A673 (cell line): ENCODE results near the gene SRSF10. TPM values are rescaled to one million over a fixed set of nuclear protein-coding genes. Genes with fewer than 3 reads are reported as not detected.
"Not testable (repeated sequence)": the region's sequence is repeated elsewhere in the genome, so short reads cannot be mapped to it uniquely, and the experiment has no call there.

Experiments used
- BruUV-seq: library from RNA; stranded (reverse); fragments of 400-500 nt; replicated peaks from 2 replicates; lab custom pipeline; 2021; lab: Mats Ljungman, UMichigan
- CTCF ChIA-PET: fragments of 300-600 bp; sonication (Branson Sonifier 250); formaldehyde crosslinking; loops from one replicate; lab custom pipeline; 2022; ENCODE audit warnings: antibody characterized with exemption; lab: Charles Lee
- POLR2A ChIA-PET: fragments of 300-600 bp; sonication (Branson Sonifier 250); formaldehyde crosslinking; loops from one replicate; lab custom pipeline; 2022; ENCODE audit warnings: antibody characterized with exemption; ENCODE audit not compliant: low non-redundant PET; lab: Charles Lee
- DNase-seq: peaks from one replicate; pipeline ENCODE4 v3.0.0-alpha.2; 2015; ENCODE audit warnings: low spot score
- H3K27ac ChIP-seq: fragments of 200-600 bp; sonication (generic); 2 replicates; pipeline ENCODE4 v1.5.1; 2016; ENCODE audit warnings: mixed run types, low read depth, mild to moderate bottlenecking, mixed read lengths, antibody characterized with exemption, low read length; ENCODE audit not compliant: poor library complexity, severe bottlenecking
- H3K27me3 ChIP-seq: fragments of 200-600 bp; sonication (generic); replicated peaks from 2 replicates; pipeline ENCODE4 v1.6.1; 2017; ENCODE audit warnings: mixed run types, low read depth, mild to moderate bottlenecking, mixed read lengths, antibody characterized with exemption, low read length; ENCODE audit not compliant: insufficient read depth, poor library complexity
- H3K36me3 ChIP-seq: fragments of 200-600 bp; sonication (generic); 2 replicates; pipeline ENCODE4 v1.6.1; 2016; ENCODE audit warnings: mixed run types, mild to moderate bottlenecking, mixed read lengths, antibody characterized with exemption, low read length; ENCODE audit not compliant: insufficient read depth, poor library complexity, severe bottlenecking
- H3K4me1 ChIP-seq: fragments of 200-600 bp; sonication (generic); 2 replicates; pipeline ENCODE4 v1.6.1; 2017; ENCODE audit warnings: mixed run types, mild to moderate bottlenecking, mixed read lengths, antibody characterized with exemption, low read length; ENCODE audit not compliant: insufficient read depth, poor library complexity, severe bottlenecking
- H3K4me3 ChIP-seq: fragments of 200-600 bp; sonication (generic); 2 replicates; pipeline ENCODE4 v1.5.1; 2016; ENCODE audit warnings: low read depth, mixed run types, mild to moderate bottlenecking, mixed read lengths, low read length; ENCODE audit not compliant: poor library complexity, severe bottlenecking
- H3K9me3 ChIP-seq: fragments of 200-600 bp; sonication (generic); 2 replicates; pipeline ENCODE4 v1.6.1; 2016; ENCODE audit warnings: mixed run types, low read depth, mild to moderate bottlenecking, mixed read lengths, antibody characterized with exemption, low read length; ENCODE audit not compliant: poor library complexity, severe bottlenecking
- CTCF ChIP-seq: fragments of 300-800, 200-600 bp; sonication (generic); conservative IDR thresholded peaks from 2 replicates; pipeline ENCODE4 v1.5.1; 2017; ENCODE audit warnings: low read depth, mild to moderate bottlenecking, antibody characterized with exemption, low read length, moderate library complexity, mixed read lengths
- EZH2 ChIP-seq: fragments of 200-600 bp; sonication (generic); IDR thresholded peaks from 2 replicates; pipeline ENCODE4 v1.6.1; 2017; ENCODE audit warnings: borderline replicate concordance, low read depth, mild to moderate bottlenecking, mixed read lengths, antibody characterized with exemption, low read length; ENCODE audit not compliant: poor library complexity, severe bottlenecking
- intact Hi-C: fragments of 100-400 bp; cut with micrococcal nuclease; formaldehyde crosslinking; loops from one replicate; pipeline ENCODE4 v1.10.0; 2022; ENCODE audit not compliant: unreplicated experiment
- total RNA-seq: library from RNA; stranded (reverse); gene quantifications from 2 replicates; pipeline ENCODE4 v1.2.3, GENCODE V29; 2021

The SRSF10 gene
- total RNA-seq, 1 experiment from 2014 or later: 218 TPM

- Histone ChIP-seq H3K9me3 (no peaks in the 10 kb centered on the region), H3K4me3 (no peak overlapping the region), H3K27me3 (no peaks in the 10 kb centered on the region), H3K4me1 (peaks cover 7% of the 10 kb centered on the region), H3K36me3 (no peaks in the 10 kb centered on the region), H3K27ac (no peak overlapping the region)
- ChIA-PET POLR2A (no interaction called here), CTCF (interaction anchor here (0.7 kb wide), 1 partner anchor 132 kb away, joined by 3 read pairs; no protein-coding TSS in a partner anchor)
- intact Hi-C loops: no loop called here
- BruUV-seq: no TSS peak
- TF ChIP-seq EZH2: no peak
- no peak for TF ChIP-seq CTCF
- peak; percentile 84 for DNase-seq
Measured at GRCh38 chr1:24018611-24019580, 38.8 kb upstream of the SRSF10 start.

- ChIA-PET POLR2A (interaction anchor here (0.7 kb wide), 1 partner anchor 40 kb away, joined by 3 read pairs; no protein-coding TSS in a partner anchor), CTCF (no interaction called here)
- no peaks in the 10 kb centered on the region for H3K27me3 ChIP-seq
- no peaks in the 10 kb centered on the region for H3K9me3 ChIP-seq
- no TSS peak for BruUV-seq
- no peak overlapping the region for H3K27ac ChIP-seq
- no peak for TF ChIP-seq EZH2
- no peak for TF ChIP-seq CTCF
- H3K36me3 ChIP-seq: no peaks in the 10 kb centered on the region
- no peak overlapping the region for H3K4me3 ChIP-seq
- DNase-seq: no peak
- peaks cover 7% of the 10 kb centered on the region for H3K4me1 ChIP-seq
- intact Hi-C loops: no loop called here
Measured at GRCh38 chr1:24015221-24016210, 35.4 kb upstream of the SRSF10 start.

- H3K27ac ChIP-seq, H3K9me3 ChIP-seq, POLR2A ChIA-PET, H3K4me3 ChIP-seq, intact Hi-C loops, BruUV-seq, CTCF ChIA-PET, H3K36me3 ChIP-seq, DNase-seq, H3K27me3 ChIP-seq, H3K4me1 ChIP-seq: not testable (repeated sequence)
Measured at GRCh38 chr1:24012878-24013277, 32.8 kb upstream of the SRSF10 start.
